H1 (cell line): ENCODE measurements around the gene CIRBP. TPM values are rescaled to one million over a fixed set of nuclear protein-coding genes. Genes with fewer than 3 reads are reported as not detected.

ENCODE experiments used
- polyA plus RNA-seq, 7 experiments: library from polyadenylated mRNA; depleted of rRNA in 3 of 7; stranded (reverse) in 5 of 7; unstranded in 2 of 7; fragments of >200 nt in 5 of 7; fragments of 200-250 nt in 2 of 7; gene quantifications; 1 replicate in 5 of 7; 2 replicates in 1 of 7; 4 replicates in 1 of 7; pipeline versions ENCODE4 v1.2.1 to v1.2.3, GENCODE V29; 2011 to 2013; ENCODE audit warnings: missing spikeins in 2 of 7, mixed read lengths in 2 of 7
- total RNA-seq: library from RNA; stranded (reverse); fragmentation: NEBNext Ultra II Directional; extraction: Animal tissue kit (Norgen Biotek cat#: 25700); gene quantifications from 2 replicates; pipeline ENCODE4 v1.2.1, GENCODE V29; 2021

Gene CIRBP
- total and polyA plus RNA-seq, 2 of the 8 experiments (the other 6 are each of a cell fraction or from before 2014, with no cell fraction given), result 175 to 199 TPM

Other genes starting within 250 kb of the CIRBP start
- 140 and 142 TPM in 2 replicates for gene TMEM259, start 248.2 kb upstream of the CIRBP start, total RNA-seq
- gene TMEM259, start 248.2 kb upstream of the CIRBP start, polyA plus RNA-seq (2011; rRNA removed), result 243 and 343 TPM in 2 replicates
- not detected in 2 replicates for gene RNU6-2, start 247.8 kb upstream of the CIRBP start, total RNA-seq
- gene RNU6-2, start 247.8 kb upstream of the CIRBP start, polyA plus RNA-seq (2011; rRNA removed), result not detected in 2 replicates
- gene CNN2, start 242.7 kb upstream of the CIRBP start, total RNA-seq, result 522 and 551 TPM in 2 replicates
- 189 and 349 TPM in 2 replicates for gene CNN2, start 242.7 kb upstream of the CIRBP start, polyA plus RNA-seq (2011; rRNA removed)
- 25.6 and 29.7 TPM in 2 replicates for gene ABCA7, start 229.2 kb upstream of the CIRBP start, total RNA-seq
- gene ABCA7, start 229.2 kb upstream of the CIRBP start, polyA plus RNA-seq (2011; rRNA removed), result 10.4 and 17.4 TPM in 2 replicates
- gene ARHGAP45, start 202.2 kb upstream of the CIRBP start, total RNA-seq, result 41.8 and 43.6 TPM in 2 replicates
- 31.4 and 40.2 TPM in 2 replicates for gene ARHGAP45, start 202.2 kb upstream of the CIRBP start, polyA plus RNA-seq (2011; rRNA removed)
- 274 and 281 TPM in 2 replicates for gene POLR2E, start 174.0 kb upstream of the CIRBP start, total RNA-seq
- gene POLR2E, start 174.0 kb upstream of the CIRBP start, polyA plus RNA-seq (2011; rRNA removed), result 381 and 483 TPM in 2 replicates
- gene GPX4, start 165.3 kb upstream of the CIRBP start, total RNA-seq, result 342 and 355 TPM in 2 replicates
- 693 and 947 TPM in 2 replicates for gene GPX4, start 165.3 kb upstream of the CIRBP start, polyA plus RNA-seq (2011; rRNA removed)
- 31.4 and 37.4 TPM in 2 replicates for gene SBNO2, start 95.1 kb upstream of the CIRBP start, total RNA-seq
- 12.2 and 21.3 TPM in 2 replicates for gene SBNO2, start 95.1 kb upstream of the CIRBP start, polyA plus RNA-seq (2011; rRNA removed)
- 70.7 and 75.2 TPM in 2 replicates for gene STK11, start 63.6 kb upstream of the CIRBP start, total RNA-seq
- gene STK11, start 63.6 kb upstream of the CIRBP start, polyA plus RNA-seq (2011; rRNA removed), result 45.3 and 71.0 TPM in 2 replicates
- gene CBARP, start 31.3 kb upstream of the CIRBP start, total RNA-seq, result 14.7 and 18.0 TPM in 2 replicates
- 4.9 and 11.6 TPM in 2 replicates for gene CBARP, start 31.3 kb upstream of the CIRBP start, polyA plus RNA-seq (2011; rRNA removed)
- 174 and 182 TPM in 2 replicates for gene ATP5F1D, start 27.6 kb upstream of the CIRBP start, total RNA-seq
- 249 and 338 TPM in 2 replicates for gene ATP5F1D, start 27.6 kb upstream of the CIRBP start, polyA plus RNA-seq (2011; rRNA removed)
- 159 and 166 TPM in 2 replicates for gene MIDN, start 20.7 kb upstream of the CIRBP start, total RNA-seq
- 39.8 and 86.0 TPM in 2 replicates for gene MIDN, start 20.7 kb upstream of the CIRBP start, polyA plus RNA-seq (2011; rRNA removed)
- 44.5 and 54.6 TPM in 2 replicates for gene FAM174C, start 6.2 kb downstream of the CIRBP start, total RNA-seq
- gene FAM174C, start 6.2 kb downstream of the CIRBP start, polyA plus RNA-seq (2011; rRNA removed), result 125 and 159 TPM in 2 replicates
- gene EFNA2, start 16.5 kb downstream of the CIRBP start, total RNA-seq, result 7.0 and 10.3 TPM in 2 replicates
- 4.0 and 10.1 TPM in 2 replicates for gene EFNA2, start 16.5 kb downstream of the CIRBP start, polyA plus RNA-seq (2011; rRNA removed)
- 78.1 and 92.7 TPM in 2 replicates for gene NDUFS7, start 114.6 kb downstream of the CIRBP start, total RNA-seq
- 309 and 372 TPM in 2 replicates for gene NDUFS7, start 114.6 kb downstream of the CIRBP start, polyA plus RNA-seq (2011; rRNA removed)
- 17.2 TPM in 2 replicates for gene GAMT, start 132.2 kb downstream of the CIRBP start, total RNA-seq
- 35.6 and 45.3 TPM in 2 replicates for gene GAMT, start 132.2 kb downstream of the CIRBP start, polyA plus RNA-seq (2011; rRNA removed)
- gene DAZAP1, start 138.3 kb downstream of the CIRBP start, total RNA-seq, result 341 and 343 TPM in 2 replicates
- gene DAZAP1, start 138.3 kb downstream of the CIRBP start, polyA plus RNA-seq (2011; rRNA removed), result 79.6 and 139 TPM in 2 replicates
- gene RPS15, start 169.1 kb downstream of the CIRBP start, total RNA-seq, result 1,562 and 1,589 TPM in 2 replicates
- gene RPS15, start 169.1 kb downstream of the CIRBP start, polyA plus RNA-seq (2011; rRNA removed), result 3,890 and 4,770 TPM in 2 replicates
- 3.7 and 4.1 TPM in 2 replicates for gene APC2, start 180.8 kb downstream of the CIRBP start, total RNA-seq
- gene APC2, start 180.8 kb downstream of the CIRBP start, polyA plus RNA-seq (2011; rRNA removed), result 1.3 and 3.3 TPM in 2 replicates
- gene C19orf25, start 209.9 kb downstream of the CIRBP start, total RNA-seq, result 41.3 and 41.4 TPM in 2 replicates
- 67.4 and 92.2 TPM in 2 replicates for gene C19orf25, start 209.9 kb downstream of the CIRBP start, polyA plus RNA-seq (2011; rRNA removed)
- gene PCSK4, start 221.0 kb downstream of the CIRBP start, total RNA-seq, result 9.7 and 9.8 TPM in 2 replicates
- 10.7 and 18.3 TPM in 2 replicates for gene PCSK4, start 221.0 kb downstream of the CIRBP start, polyA plus RNA-seq (2011; rRNA removed)
- gene REEP6, start 221.8 kb downstream of the CIRBP start, total RNA-seq, result 12.6 and 13.4 TPM in 2 replicates
- gene REEP6, start 221.8 kb downstream of the CIRBP start, polyA plus RNA-seq (2011; rRNA removed), result 20.7 and 31.4 TPM in 2 replicates
- gene ADAMTSL5, start 243.7 kb downstream of the CIRBP start, total RNA-seq, result 0.99 and 1.4 TPM in 2 replicates
- gene ADAMTSL5, start 243.7 kb downstream of the CIRBP start, polyA plus RNA-seq (2011; rRNA removed), result 0.82 and 2.6 TPM in 2 replicates